ENCODE results near the gene ITGA11. TPM values are rescaled to one million over a fixed set of nuclear protein-coding genes. Genes with fewer than 3 reads are reported as not detected.

The ITGA11 gene
- total RNA-seq, 4 donors from 2014 or later: 0.83 to 3.6 (median 2.0) TPM

DNA sequence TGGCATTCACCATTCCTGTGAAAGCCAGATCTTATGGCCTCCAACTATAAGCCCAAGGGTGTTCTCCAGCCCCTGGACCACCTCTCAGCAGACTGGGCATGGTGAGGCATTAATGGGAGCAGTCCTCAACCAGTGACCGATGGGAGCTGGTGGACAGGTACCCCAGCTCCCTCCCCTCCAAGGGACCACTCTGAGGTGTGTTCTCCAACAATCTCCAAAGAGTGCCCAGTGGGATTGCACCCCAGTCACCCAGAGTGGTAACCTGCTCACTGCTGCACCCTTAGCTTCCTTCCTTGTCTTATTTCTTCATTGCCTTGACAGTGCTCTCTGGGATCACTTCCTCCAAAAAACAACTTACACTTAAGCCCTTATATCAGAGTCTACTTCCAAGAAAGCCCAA, 8.2 kb upstream of the ITGA11 start:
- peaks cover 9% of the 10 kb centered on the region for H3K27me3 ChIP-seq
- H3K9me3 ChIP-seq: no peaks in the 10 kb centered on the region
- WGBS: 83% methylated on average over 1 of the region's 1 CpG
- no peaks in the 10 kb centered on the region for H3K36me3 ChIP-seq
- H3K4me1 ChIP-seq: peaks cover 10% of the 10 kb centered on the region
- no peak overlapping the region for H3K4me3 ChIP-seq
- no peak for DNase-seq (ENCODE audit: low spot score in 2 of 2)
- no peak overlapping the region for H3K27ac ChIP-seq
- TF ChIP-seq, protein P1, sequence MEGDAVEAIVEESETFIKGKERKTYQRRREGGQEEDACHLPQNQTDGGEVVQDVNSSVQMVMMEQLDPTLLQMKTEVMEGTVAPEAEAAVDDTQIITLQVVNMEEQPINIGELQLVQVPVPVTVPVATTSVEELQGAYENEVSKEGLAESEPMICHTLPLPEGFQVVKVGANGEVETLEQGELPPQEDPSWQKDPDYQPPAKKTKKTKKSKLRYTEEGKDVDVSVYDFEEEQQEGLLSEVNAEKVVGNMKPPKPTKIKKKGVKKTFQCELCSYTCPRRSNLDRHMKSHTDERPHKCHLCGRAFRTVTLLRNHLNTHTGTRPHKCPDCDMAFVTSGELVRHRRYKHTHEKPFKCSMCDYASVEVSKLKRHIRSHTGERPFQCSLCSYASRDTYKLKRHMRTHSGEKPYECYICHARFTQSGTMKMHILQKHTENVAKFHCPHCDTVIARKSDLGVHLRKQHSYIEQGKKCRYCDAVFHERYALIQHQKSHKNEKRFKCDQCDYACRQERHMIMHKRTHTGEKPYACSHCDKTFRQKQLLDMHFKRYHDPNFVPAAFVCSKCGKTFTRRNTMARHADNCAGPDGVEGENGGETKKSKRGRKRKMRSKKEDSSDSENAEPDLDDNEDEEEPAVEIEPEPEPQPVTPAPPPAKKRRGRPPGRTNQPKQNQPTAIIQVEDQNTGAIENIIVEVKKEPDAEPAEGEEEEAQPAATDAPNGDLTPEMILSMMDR (IDR thresholded peaks at IDR 0.05): no peak
- TF ChIP-seq EP300 (IDR thresholded peaks at IDR 0.05) (no peak), POLR2A (IDR thresholded peaks at IDR 0.05) (no peak)

- H3K27me3 ChIP-seq: peaks cover 9% of the 10 kb centered on the region
- no peaks in the 10 kb centered on the region for H3K9me3 ChIP-seq
- no peaks in the 10 kb centered on the region for H3K36me3 ChIP-seq
- TF ChIP-seq, protein P1 (IDR thresholded peaks at IDR 0.05): no peak
- no peak for TF ChIP-seq POLR2AphosphoS5 (IDR thresholded peaks at IDR 0.05)
- TF ChIP-seq EP300 (IDR thresholded peaks at IDR 0.05): no peak
- no peak for TF ChIP-seq POLR2A (IDR thresholded peaks at IDR 0.05)
- H3K4me3 ChIP-seq: no peak overlapping the region
- H3K27ac ChIP-seq: no peak overlapping the region
- WGBS: 86% methylated on average over 5 of the region's 5 CpGs
- DNase-seq (ENCODE audit: low spot score in 2 of 2): no peak
- H3K4me1 ChIP-seq: peaks cover 10% of the 10 kb centered on the region
Observed at GRCh38 chr15:68439506-68439905, 7.5 kb upstream of the ITGA11 start.

GRCh38 chr15:68436680-68437079, 4.7 kb upstream of the ITGA11 start:
- TF ChIP-seq EP300 (IDR thresholded peaks at IDR 0.05) (no peak), POLR2A (IDR thresholded peaks at IDR 0.05) (no peak), POLR2AphosphoS5 (IDR thresholded peaks at IDR 0.05) (no peak)
- TF ChIP-seq, protein P1 (IDR thresholded peaks at IDR 0.05): no peak
- Histone ChIP-seq H3K4me1 (peaks cover 14% of the 10 kb centered on the region), H3K4me3 (no peak overlapping the region), H3K27ac (no peak overlapping the region), H3K36me3 (no peaks in the 10 kb centered on the region), H3K9me3 (no peaks in the 10 kb centered on the region), H3K27me3 (peaks cover 32% of the 10 kb centered on the region)
- WGBS: 100% methylated on average over 1 of the region's 1 CpG
- DNase-seq (ENCODE audit: low spot score in 2 of 2): no peak

- DNase-seq (ENCODE audit: low spot score in 2 of 2): no peak
- Histone ChIP-seq H3K4me1 (peaks cover 15% of the 10 kb centered on the region), H3K27me3 (peaks cover 39% of the 10 kb centered on the region), H3K36me3 (no peaks in the 10 kb centered on the region), H3K4me3 (no peak overlapping the region), H3K9me3 (no peaks in the 10 kb centered on the region), H3K27ac (no peak overlapping the region)
- TF ChIP-seq POLR2AphosphoS5 (IDR thresholded peaks at IDR 0.05) (no peak), POLR2A (IDR thresholded peaks at IDR 0.05) (no peak), EP300 (IDR thresholded peaks at IDR 0.05) (no peak)
- TF ChIP-seq, protein P1 (IDR thresholded peaks at IDR 0.05): no peak
- 82% methylated on average over 3 of the region's 3 CpGs for WGBS
Observed at GRCh38 chr15:68435966-68436365, 4.0 kb upstream of the ITGA11 start.

- 75% methylated on average over 6 of the region's 6 CpGs for WGBS
- TF ChIP-seq POLR2A (IDR thresholded peaks at IDR 0.05) (no peak), EP300 (IDR thresholded peaks at IDR 0.05) (no peak), POLR2AphosphoS5 (IDR thresholded peaks at IDR 0.05) (no peak)
- TF ChIP-seq, protein P1 (IDR thresholded peaks at IDR 0.05): no peak
- DNase-seq (ENCODE audit: low spot score in 2 of 2): no peak
Observed at GRCh38 chr15:68434021-68434420, 2.1 kb upstream of the ITGA11 start.

More at GRCh38 chr15:68434021-68434420, 2.1 kb upstream of the ITGA11 start:
- H3K4me1 ChIP-seq: peaks cover 17% of the 10 kb centered on the region
- H3K4me3 ChIP-seq: no peak overlapping the region
- H3K27ac ChIP-seq: no peak overlapping the region
- peaks cover 41% of the 10 kb centered on the region for H3K27me3 ChIP-seq
- no peaks in the 10 kb centered on the region for H3K9me3 ChIP-seq
- H3K36me3 ChIP-seq: no peaks in the 10 kb centered on the region

All from suprapubic skin (tissue), 4 donors.